ENCODE data around the gene FRMPD4.

- TF ChIP-seq POLR2A (IDR thresholded peaks at IDR 0.05; ENCODE audit: low read depth, low read length) (no peak), HDAC2 (IDR thresholded peaks at IDR 0.05) (no peak)
Observed at GRCh38 chrX:12292996-12293765, 154.9 kb downstream of the FRMPD4 start.

Data from GM12878 (cell line).